Esophagus (tissue), 2 donors: ENCODE data around the gene IMMP2L. TPM values are rescaled to one million over a fixed set of nuclear protein-coding genes. Genes with fewer than 3 reads are reported as not detected.
"Not testable (repeated sequence)": the region's sequence is repeated elsewhere in the genome, so short reads cannot be mapped to it uniquely, and the experiment has no call there.

Experiments
- H3K27ac ChIP-seq, 2 donors: one replicate each; pipeline ENCODE4 v1.5.1; 2013; ENCODE audit warnings: low read depth in 2 of 2, mild to moderate bottlenecking in 2 of 2, inconsistent platforms in 1 of 2, low read length in 1 of 2, moderate library complexity in 1 of 2
- H3K27me3 ChIP-seq, 2 donors: one replicate each; pipeline ENCODE4 v1.6.1; 2013; ENCODE audit warnings: low read length in 2 of 2, control low read depth in 1 of 2, mild to moderate bottlenecking in 1 of 2; ENCODE audit not compliant: insufficient read depth in 2 of 2, control insufficient read depth in 1 of 2
- H3K36me3 ChIP-seq, 2 donors: one replicate each; pipeline ENCODE4 v1.6.1; 2013; ENCODE audit warnings: low read length in 1 of 2; ENCODE audit not compliant: control insufficient read depth in 2 of 2, insufficient read depth in 2 of 2
- H3K4me1 ChIP-seq, 2 donors: one replicate each; pipeline ENCODE4 v1.6.1; 2013; ENCODE audit warnings: low read length in 1 of 2; ENCODE audit not compliant: control insufficient read depth in 2 of 2, insufficient read depth in 2 of 2
- H3K4me3 ChIP-seq, 2 donors: one replicate each; pipeline ENCODE4 v1.5.1; 2013; ENCODE audit warnings: low read length in 2 of 2, mild to moderate bottlenecking in 2 of 2, low read depth in 1 of 2, moderate library complexity in 1 of 2
- H3K9me3 ChIP-seq, 2 donors: one replicate each; pipeline ENCODE4 v1.6.1; 2013; ENCODE audit warnings: mild to moderate bottlenecking in 2 of 2, low read depth in 1 of 2, low read length in 1 of 2, moderate library complexity in 1 of 2; ENCODE audit not compliant: control insufficient read depth in 2 of 2, insufficient read depth in 1 of 2
- WGBS, 2 donors: extraction: QIAGEN DNeasy Blood & Tissue Kit; methylation state at CpG; one replicate each; pipeline ENCODE4 v1.1.7; 2013; 5-methylcytosine and 5-hydroxymethylcytosine counted together
- polyA plus RNA-seq, 2 donors: library from polyadenylated mRNA; stranded (reverse); fragments of 200-250 nt; gene quantifications; one replicate each; pipeline ENCODE4 v1.2.3, GENCODE V29; 2013
- donor health status: healthy with polysubstance abuse.
- donor health status: Bipolar disorder and iron deficiency.

Gene IMMP2L
- polyA plus RNA-seq, 2 donors = 6.5 to 14.5 TPM

DNA sequence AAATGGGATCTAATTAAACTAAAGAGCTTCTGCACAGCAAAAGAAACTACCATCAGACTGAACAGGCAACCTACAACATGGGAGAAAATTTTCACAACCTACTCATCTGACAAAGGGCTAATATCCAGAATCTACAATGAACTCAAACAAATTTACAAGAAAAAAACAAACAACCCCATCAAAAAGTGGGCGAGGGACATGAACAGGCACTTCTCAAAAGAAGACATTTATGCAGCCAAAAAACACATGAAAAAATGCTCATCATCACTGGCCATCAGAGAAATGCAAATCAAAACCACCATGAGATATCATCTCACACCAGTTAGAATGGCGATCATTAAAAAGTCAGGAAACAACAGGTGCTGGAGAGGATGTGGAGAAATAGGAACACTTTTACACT lies 111.6 kb downstream of the IMMP2L start:
- H3K36me3 ChIP-seq, H3K27ac ChIP-seq, H3K27me3 ChIP-seq, H3K9me3 ChIP-seq, H3K4me1 ChIP-seq, H3K4me3 ChIP-seq: not testable (repeated sequence)
- WGBS, 2 donors = 81 to 87% methylated on average over 1 of the region's 2 CpGs

GRCh38 chr7:111447502-111447901 lies 114.8 kb downstream of the IMMP2L start:
- H3K27me3 ChIP-seq, H3K9me3 ChIP-seq, H3K27ac ChIP-seq, H3K36me3 ChIP-seq, H3K4me3 ChIP-seq, H3K4me1 ChIP-seq: not testable (repeated sequence)
- 74 to 81% methylated on average over 4 of the region's 6 CpGs for WGBS, 2 donors

DNA sequence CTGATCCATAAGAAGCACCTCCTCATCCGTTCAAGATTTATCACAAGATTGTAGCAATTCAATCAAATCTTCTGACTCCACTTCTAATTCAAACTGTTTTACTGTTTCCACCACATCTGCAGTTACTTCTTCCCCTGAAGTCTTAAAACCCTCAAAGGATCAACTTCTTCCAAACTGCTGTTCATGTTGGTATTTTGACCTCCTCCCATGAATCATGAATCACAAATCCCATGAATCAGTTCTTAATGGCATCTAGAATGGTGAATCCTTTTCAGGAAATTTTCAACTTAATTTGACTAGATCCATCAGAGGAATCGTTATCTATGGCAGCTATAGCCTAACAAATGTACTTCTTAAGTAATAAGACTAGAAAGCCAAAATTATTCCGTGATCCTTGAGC lies 122.3 kb downstream of the IMMP2L start:
- H3K9me3 ChIP-seq = peaks cover 0 to 2% of the 10 kb centered on the region in 2 donors
- WGBS, 2 donors = 92 to 94% methylated on average over 3 of the region's 3 CpGs
- H3K36me3 ChIP-seq = no peaks in the 10 kb centered on the region
- H3K27ac ChIP-seq = no peak overlapping the region
- no peaks in the 10 kb centered on the region for H3K27me3 ChIP-seq
- H3K4me3 ChIP-seq = no peak overlapping the region
- H3K4me1 ChIP-seq = no peaks in the 10 kb centered on the region

DNA sequence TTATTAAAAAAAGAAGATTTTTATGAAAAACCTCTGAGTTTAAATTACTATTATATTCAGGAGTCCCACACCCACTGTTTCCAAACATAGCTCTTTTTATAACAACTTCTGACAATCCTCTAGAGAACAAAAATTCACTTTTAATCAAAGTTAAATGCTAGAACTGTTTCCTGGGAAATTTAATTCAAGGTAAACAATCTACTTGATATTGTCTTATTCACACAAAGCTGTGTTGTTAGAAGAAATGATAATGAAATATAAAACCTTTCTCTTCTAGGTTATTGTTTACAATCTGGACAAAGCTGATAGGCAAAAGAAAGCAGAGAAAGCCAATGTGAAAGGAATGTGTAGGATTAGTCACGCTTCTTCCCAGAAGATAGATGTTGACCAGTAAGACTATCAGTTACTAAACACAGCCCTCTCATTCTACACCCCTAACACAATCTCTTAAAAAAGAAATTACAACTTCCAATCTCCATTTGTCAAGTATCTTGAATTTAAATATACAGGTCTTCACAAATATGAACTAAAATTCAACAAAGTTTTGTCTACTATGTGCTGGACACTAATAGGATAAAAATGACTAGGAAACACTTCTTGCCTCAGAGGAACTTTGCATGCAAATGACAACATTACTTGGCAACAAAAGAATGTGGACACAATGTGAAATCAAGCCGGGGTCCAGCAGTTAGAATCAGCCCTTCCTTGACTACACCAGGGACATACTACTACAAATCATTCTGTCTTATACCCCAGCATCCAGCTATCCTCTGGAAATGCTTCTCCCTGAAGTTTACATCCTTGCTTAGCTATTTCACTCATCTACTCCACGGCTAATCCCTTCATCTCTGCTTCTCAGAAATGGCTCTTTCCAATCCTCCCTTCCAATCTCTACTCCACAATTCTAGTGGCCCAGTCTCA lies 123.7 kb downstream of the IMMP2L start:
- Histone ChIP-seq H3K36me3 (no peaks in the 10 kb centered on the region), H3K9me3 (peaks cover 0 to 2% of the 10 kb centered on the region in 2 donors), H3K4me3 (no peak overlapping the region), H3K27ac (no peak overlapping the region), H3K4me1 (no peaks in the 10 kb centered on the region), H3K27me3 (no peaks in the 10 kb centered on the region)
- WGBS, 2 donors = 63 to 66% methylated on average over 3 of the region's 3 CpGs

DNA sequence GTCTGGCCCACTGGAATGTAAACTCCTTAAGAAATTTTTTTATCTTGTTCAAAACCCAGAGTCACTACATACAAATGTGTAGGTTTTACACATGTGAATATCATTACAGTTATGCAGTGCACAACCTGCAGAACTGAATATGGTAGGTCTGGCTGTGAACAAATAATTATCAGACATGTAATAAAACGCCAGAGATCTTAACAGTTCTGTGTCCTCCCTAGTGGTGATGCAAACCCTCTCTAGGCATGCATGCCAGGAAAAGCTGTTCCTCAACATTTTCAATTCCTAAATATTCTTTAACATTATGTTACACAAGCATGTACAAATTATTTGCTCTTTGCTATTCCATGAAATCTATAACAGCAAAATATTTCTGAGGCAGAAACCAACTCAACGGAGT lies 124.6 kb downstream of the IMMP2L start:
- WGBS, 2 donors = 89 to 90% methylated on average over 2 of the region's 2 CpGs
- Histone ChIP-seq H3K4me1 (no peaks in the 10 kb centered on the region), H3K4me3 (no peak overlapping the region), H3K36me3 (no peaks in the 10 kb centered on the region), H3K9me3 (peaks cover 0 to 2% of the 10 kb centered on the region in 2 donors), H3K27ac (no peak overlapping the region), H3K27me3 (no peaks in the 10 kb centered on the region)

DNA sequence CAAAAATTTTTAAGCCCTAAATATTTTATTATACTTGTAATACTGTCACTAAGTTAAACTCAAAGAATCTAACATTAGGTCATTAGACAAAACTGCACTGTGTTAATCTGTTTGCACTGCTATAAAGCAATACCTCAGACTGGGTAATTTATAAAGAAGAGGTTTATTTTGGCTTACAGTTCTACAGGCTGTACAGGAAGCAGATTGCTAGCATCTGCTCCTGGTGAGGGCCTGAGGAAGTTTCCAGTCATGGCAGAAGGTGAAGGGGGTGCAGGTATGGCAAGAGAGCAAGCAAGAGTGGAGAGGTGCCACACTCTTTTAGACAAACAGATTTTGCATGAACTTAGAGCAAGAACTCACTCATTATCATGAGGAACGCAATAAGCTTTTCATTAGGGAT lies 125.7 kb downstream of the IMMP2L start:
- Histone ChIP-seq H3K4me3 (no peak overlapping the region), H3K36me3 (no peaks in the 10 kb centered on the region), H3K9me3 (peaks cover 0 to 2% of the 10 kb centered on the region in 2 donors), H3K4me1 (no peaks in the 10 kb centered on the region), H3K27me3 (no peaks in the 10 kb centered on the region), H3K27ac (no peak overlapping the region)
- WGBS, 2 donors = 97 to 100% methylated on average over 1 of the region's 1 CpG

DNA sequence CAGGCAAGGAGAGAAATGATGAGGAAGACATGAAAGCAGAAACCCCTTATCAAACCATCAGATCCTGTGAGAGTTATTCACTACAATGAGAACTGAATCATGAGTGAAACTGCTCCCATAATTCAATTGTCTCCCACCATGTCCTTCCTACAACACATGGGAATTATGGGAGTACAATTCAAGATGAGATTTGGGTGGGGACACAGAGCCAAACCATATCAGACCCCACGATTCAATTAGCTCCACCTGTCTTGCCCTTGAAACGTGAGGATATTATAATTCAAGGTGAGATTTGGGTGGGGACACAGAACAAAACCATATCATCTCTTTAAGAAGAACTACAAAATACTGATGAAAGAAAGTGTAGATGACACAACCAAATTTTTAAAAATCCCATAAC lies 128.9 kb downstream of the IMMP2L start:
- Histone ChIP-seq H3K27ac (no peak overlapping the region), H3K4me3 (no peak overlapping the region), H3K36me3 (no peaks in the 10 kb centered on the region), H3K4me1 (no peaks in the 10 kb centered on the region), H3K9me3 (peaks cover 0 to 4% of the 10 kb centered on the region in 2 donors), H3K27me3 (no peaks in the 10 kb centered on the region)
- WGBS, 2 donors = 97 to 98% methylated on average over 2 of the region's 2 CpGs

DNA sequence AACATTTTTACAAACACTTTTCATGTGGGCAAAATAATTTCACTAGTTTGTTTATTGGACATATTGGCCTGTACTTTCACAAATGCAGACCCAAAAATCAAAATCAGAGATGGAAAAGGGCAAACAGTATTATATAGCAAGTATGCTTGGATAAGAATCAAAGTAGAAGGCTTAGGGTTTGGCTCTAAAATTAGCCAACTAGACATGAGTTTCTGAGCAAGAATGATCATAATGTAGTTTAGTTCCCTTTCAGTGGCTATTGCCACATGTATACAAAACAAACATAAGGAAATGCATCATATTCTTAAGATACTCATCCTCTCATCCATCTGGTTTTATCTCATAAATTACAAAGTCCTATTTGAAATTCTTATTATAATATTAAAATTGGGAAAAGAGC lies 132.5 kb downstream of the IMMP2L start:
- Histone ChIP-seq H3K4me1 (no peaks in the 10 kb centered on the region), H3K9me3 (peaks cover 0 to 2% of the 10 kb centered on the region in 2 donors), H3K27me3 (no peaks in the 10 kb centered on the region), H3K27ac (no peak overlapping the region), H3K36me3 (no peaks in the 10 kb centered on the region), H3K4me3 (no peak overlapping the region)

GRCh38 chr7:111424768-111425167 lies 137.5 kb downstream of the IMMP2L start:
- no peak overlapping the region for H3K27ac ChIP-seq
- H3K9me3 ChIP-seq = no peaks in the 10 kb centered on the region
- no peaks in the 10 kb centered on the region for H3K36me3 ChIP-seq
- H3K4me3 ChIP-seq = no peak overlapping the region
- H3K4me1 ChIP-seq = no peaks in the 10 kb centered on the region
- H3K27me3 ChIP-seq = no peaks in the 10 kb centered on the region

- H3K4me3 ChIP-seq = no peak overlapping the region
- no peaks in the 10 kb centered on the region for H3K9me3 ChIP-seq
- no peaks in the 10 kb centered on the region for H3K36me3 ChIP-seq
- no peaks in the 10 kb centered on the region for H3K4me1 ChIP-seq
- H3K27ac ChIP-seq = no peak overlapping the region
- no peaks in the 10 kb centered on the region for H3K27me3 ChIP-seq
Measured at GRCh38 chr7:111414374-111414773, 147.9 kb downstream of the IMMP2L start.
